Spleen (tissue), 13 donors: ENCODE results near the gene GOLGA3. TPM values are rescaled to one million over a fixed set of nuclear protein-coding genes. Genes with fewer than 3 reads are reported as not detected.
"Not testable (repeated sequence)": the region's sequence is repeated elsewhere in the genome, so short reads cannot be mapped to it uniquely, and the experiment has no call there.

Source experiments
- DNase-seq: peaks from one replicate; pipeline ENCODE4 v3.0.0-alpha.2; 2020
- H3K27ac ChIP-seq, 8 donors: fragments of 200-600 bp; sonication (generic) in 7 of 8; 1 replicate in 4 of 8; 2 replicates in 4 of 8; pipeline versions ENCODE4 v1.5.0 to v1.8.0; 2016 to 2021; ENCODE audit warnings: inconsistent platforms in 4 of 8, mild to moderate bottlenecking in 4 of 8, moderate library complexity in 1 of 8
- H3K27me3 ChIP-seq, 7 donors: fragments of 200-600 bp; sonication (generic) in 6 of 7; replicated peaks in 1 of 7; 1 replicate in 4 of 7; 2 replicates in 3 of 7; pipeline versions ENCODE4 v1.5.0 to v1.8.0; 2016 to 2021; ENCODE audit warnings: inconsistent platforms in 3 of 7, mild to moderate bottlenecking in 1 of 7
- H3K36me3 ChIP-seq, 6 donors: fragments of 200-600 bp; sonication (generic) in 5 of 6; 1 replicate in 4 of 6; 2 replicates in 2 of 6; pipeline versions ENCODE4 v1.5.0 to v1.8.0; 2016 to 2021; ENCODE audit warnings: inconsistent platforms in 2 of 6
- H3K4me1 ChIP-seq, 6 donors: fragments of 200-600 bp; sonication (generic) in 5 of 6; 1 replicate in 3 of 6; 2 replicates in 3 of 6; pipeline versions ENCODE4 v1.5.0 to v1.8.0; 2016 to 2021; ENCODE audit warnings: inconsistent platforms in 3 of 6
- H3K4me3 ChIP-seq, 8 donors: fragments of 200-600 bp; sonication (generic) in 7 of 8; 1 replicate in 4 of 8; 2 replicates in 4 of 8; pipeline versions ENCODE4 v1.5.0 to v1.8.0; 2016 to 2021; ENCODE audit warnings: inconsistent platforms in 4 of 8, mild to moderate bottlenecking in 4 of 8, moderate library complexity in 2 of 8
- H3K9me3 ChIP-seq, 8 donors: fragments of 200-600 bp; sonication (generic) in 7 of 8; 1 replicate in 4 of 8; 2 replicates in 4 of 8; pipeline versions ENCODE4 v1.5.0 to v1.8.0; 2016 to 2021; ENCODE audit warnings: inconsistent platforms in 4 of 8
- CTCF ChIP-seq, 11 experiments: fragments of 200-600 bp in 7 of 11; fragments of 450-650 bp in 4 of 11; sonication (generic) in 4 of 11; IDR thresholded peaks in 8 of 11; conservative IDR thresholded peaks in 3 of 11; 1 replicate in 7 of 11; 2 replicates in 4 of 11; pipeline versions ENCODE4 v1.4.0 to v1.8.0; 2016 to 2021; ENCODE audit warnings: antibody characterized with exemption in 11 of 11, inconsistent platforms in 4 of 11, mild to moderate bottlenecking in 1 of 11
- POLR2A ChIP-seq, 3 donors: fragments of 450-650 bp; IDR thresholded peaks; one replicate each; pipeline ENCODE4 v1.5.1; 2017; ENCODE audit warnings: antibody characterized with exemption in 3 of 3, mild to moderate bottlenecking in 1 of 3
- POLR2AphosphoS5 ChIP-seq, 3 donors: sonication (generic); formaldehyde crosslinking; IDR thresholded peaks; one replicate each; pipeline ENCODE4 v1.5.1; 2017; ENCODE audit warnings: antibody characterized with exemption in 3 of 3
- WGBS, 5 donors: extraction: QIAGEN DNeasy Blood & Tissue Kit in 3 of 5; methylation state at CpG; one replicate each; pipeline versions ENCODE4 v1.1.5 to v1.1.7; 2013 to 2018; 5-methylcytosine and 5-hydroxymethylcytosine counted together
- intact Hi-C: fragments of 100-400 bp; cut with DNase I; formaldehyde crosslinking; loops from one replicate; pipeline ENCODE4 v1.15.0; 2023; ENCODE audit warnings: low total_unique reads
- long read RNA-seq, 2 donors: transcript quantifications; one replicate each; lab custom pipeline, GENCODE V29; 2026
- polyA plus RNA-seq, 3 donors: library from polyadenylated mRNA; stranded (reverse); fragments of 200-250 nt; gene quantifications; one replicate each; pipeline ENCODE4 v1.2.1, GENCODE V29; 2013
- total RNA-seq, 7 donors: library from RNA; depleted of rRNA in 3 of 7; stranded (reverse); fragments of >200 nt in 3 of 7; fragmentation: NEBNext Ultra II Directional in 4 of 7; extraction: Animal tissue kit (Norgen Biotek cat#: 25700) in 4 of 7; gene quantifications; one replicate each; pipeline versions ENCODE4 v1.1.0 to v1.2.1, GENCODE V29; 2016 to 2021
- donor health status: healthy with polysubstance abuse.
- donor health status: DM: no; HTN: no; CAD: no; lungs with moderate emphysema.
- donor health status: DM: no; HTN: no; CAD: no.
- donor health status: Bipolar disorder and iron deficiency.
- donor health status: healthy.
- donor health status: DM: no; HTN: no; CAD: no.
- donor health status: DM: yes; HTN: yes; CAD: no.

The GOLGA3 gene
- 10 to 100 TPM; 51.3 to 80.9 (median 56.1) TPM for total RNA-seq
- 10 to 100 TPM in 1 of 3 donors, 1 to 10 TPM in 2; 6.8 to 18.7 (median 7.8) TPM for polyA plus RNA-seq
- long read RNA-seq, donor 1, result 0 reads
- long read RNA-seq, donor 2, result 0 reads

- TF ChIP-seq POLR2AphosphoS5 (IDR thresholded peaks at IDR 0.05) (peak; percentile 83 to 93 (median 87)), POLR2A (IDR thresholded peaks at IDR 0.05) (peak in 2 of 3 donors; percentile 36 to 90), CTCF (IDR thresholded peaks at IDR 0.05 in 8 of 11, conservative IDR thresholded peaks at IDR 0.05 in 3 of 11) (no peak)
- Histone ChIP-seq H3K36me3 (peaks cover 0 to 58% (median 15%) of the 10 kb centered on the region in 6 donors), H3K27ac (peak within 1 kb of the TSS; percentile 93 to 100 (median 98)), H3K4me3 (peak within 1 kb of the TSS; percentile 89 to 99 (median 97)), H3K27me3 (no peaks in the 10 kb centered on the region), H3K9me3 (no peaks in the 10 kb centered on the region), H3K4me1 (peaks cover 17 to 55% (median 31%) of the 10 kb centered on the region in 6 donors)
- intact Hi-C loops, result loop anchor here (10.0 kb wide), 1 partner anchor 56 kb away; the partner anchor contains the start of gene CHFR
- 1 to 2% (median 2%) methylated on average over 15 to 78 of the region's 78 CpGs for WGBS, 5 donors
- peak; percentile 98 for DNase-seq
Observed at GRCh38 chr12:132828706-132829534, at the start of gene GOLGA3. Gene GOLGA3 (minus strand): TSS chr12:132828869. CDS start chr12:132822128, 6,741 bp downstream.

GRCh38 chr12:132874620-132875019 lies 46.0 kb upstream of the GOLGA3 start:
- H3K27me3 ChIP-seq, H3K9me3 ChIP-seq, H3K4me3 ChIP-seq, H3K4me1 ChIP-seq, DNase-seq, H3K27ac ChIP-seq, intact Hi-C loops: not testable (repeated sequence)
- 90 to 98% (median 92%) methylated on average over 18 to 21 of the region's 21 CpGs for WGBS, 5 donors
- peaks cover 6 to 100% (median 80%) of the 10 kb centered on the region in 6 donors for H3K36me3 ChIP-seq

GRCh38 chr12:132874175-132874574 lies 45.5 kb upstream of the GOLGA3 start:
- Histone ChIP-seq H3K36me3 (peaks cover 6 to 100% (median 82%) of the 10 kb centered on the region in 6 donors), H3K27me3 (no peaks in the 10 kb centered on the region), H3K4me1 (no peaks in the 10 kb centered on the region), H3K27ac (peak overlapping the region in 1 of 8 donors; percentile 59), H3K4me3 (no peak overlapping the region), H3K9me3 (no peaks in the 10 kb centered on the region)
- no peak for DNase-seq
- intact Hi-C loops, result no loop called here
- WGBS, 5 donors, result 96 to 100% (median 98%) methylated on average over 11 of the region's 11 CpGs
- TF ChIP-seq POLR2AphosphoS5 (IDR thresholded peaks at IDR 0.05) (no peak), POLR2A (IDR thresholded peaks at IDR 0.05) (no peak), CTCF (IDR thresholded peaks at IDR 0.05 in 8 of 11, conservative IDR thresholded peaks at IDR 0.05 in 3 of 11) (no peak)

- H3K4me1 ChIP-seq, result no peaks in the 10 kb centered on the region
- WGBS, 5 donors, result 88 to 95% (median 92%) methylated on average over 10 of the region's 10 CpGs
- intact Hi-C loops, result no loop called here
Observed at GRCh38 chr12:132873724-132874123, 45.1 kb upstream of the GOLGA3 start.

More at GRCh38 chr12:132873724-132874123, 45.1 kb upstream of the GOLGA3 start:
- peaks cover 6 to 100% (median 81%) of the 10 kb centered on the region in 6 donors for H3K36me3 ChIP-seq
- DNase-seq, result no peak
- no peaks in the 10 kb centered on the region for H3K27me3 ChIP-seq
- H3K9me3 ChIP-seq, result no peaks in the 10 kb centered on the region
- H3K4me3 ChIP-seq, result no peak overlapping the region
- TF ChIP-seq POLR2AphosphoS5 (IDR thresholded peaks at IDR 0.05), result no peak
- no peak for TF ChIP-seq POLR2A (IDR thresholded peaks at IDR 0.05)
- no peak for TF ChIP-seq CTCF (IDR thresholded peaks at IDR 0.05 in 8 of 11, conservative IDR thresholded peaks at IDR 0.05 in 3 of 11)
- H3K27ac ChIP-seq, result peak overlapping the region in 1 of 8 donors; percentile 59
